HEK293 (cell line): ENCODE data around the gene PAK4.

ENCODE experiments used
- CTCF ChIA-PET: fragments of 350-600 bp; formaldehyde crosslinking; extraction: SDS; loops from one replicate; lab custom pipeline; 2021; ENCODE audit warnings: antibody characterized with exemption; lab: Yijun Ruan, JAX
- POLR2A ChIA-PET: fragments of 300-600 bp; formaldehyde crosslinking; extraction: SDS; loops from one replicate; lab custom pipeline; 2020; ENCODE audit warnings: antibody characterized with exemption, inconsistent platforms; lab: Yijun Ruan, JAX
- H3K27ac ChIP-seq: fragments of 200-500 bp; sonication (Bioruptor generic); 2 replicates; pipeline ENCODE4 v1.5.1; 2014; ENCODE audit warnings: low read depth, low read length, control low read depth, inconsistent platforms; ENCODE audit errors: extremely low read depth
- H3K36me3 ChIP-seq, 2 experiments: fragments of 200-500 bp in 1 of 2; sonication (Bioruptor generic) in 1 of 2; 1 replicate in 1 of 2; 2 replicates in 1 of 2; pipeline ENCODE4 v1.5.1; 2014 to 2017; ENCODE audit warnings: inconsistent platforms in 2 of 2, low read length in 2 of 2; ENCODE audit not compliant: control insufficient read depth in 2 of 2, insufficient read depth in 1 of 2
- H3K4me1 ChIP-seq: fragments of 200-500 bp; sonication (Bioruptor generic); 2 replicates; pipeline ENCODE4 v1.5.1; 2014; ENCODE audit warnings: mild to moderate bottlenecking, low read length, inconsistent platforms; ENCODE audit not compliant: control insufficient read depth, insufficient read depth
- H3K4me3 ChIP-seq: 2 replicates; pipeline ENCODE4 v1.5.1; 2011; ENCODE audit warnings: low read depth, mild to moderate bottlenecking, control low read depth, low read length, moderate library complexity
- H3K9me3 ChIP-seq: fragments of 200-500 bp; sonication (Bioruptor generic); 2 replicates; pipeline ENCODE4 v1.5.1; 2014; ENCODE audit warnings: low read depth, low read length, inconsistent platforms; ENCODE audit not compliant: control insufficient read depth, insufficient read depth
- INSM2 ChIP-seq: fragments of 450-650 bp; formaldehyde crosslinking; IDR thresholded peaks from 2 replicates; pipeline ENCODE4 v1.5.1; 2016; ENCODE audit warnings: missing biosample characterization, missing genetic modification characterization
- KLF1 ChIP-seq: fragments of 450-650 bp; formaldehyde crosslinking; IDR thresholded peaks from 2 replicates; pipeline ENCODE4 v1.5.1; 2016; ENCODE audit warnings: missing biosample characterization, missing genetic modification characterization
- OVOL3 ChIP-seq: fragments of 450-650 bp; formaldehyde crosslinking; IDR thresholded peaks from 2 replicates; pipeline ENCODE4 v1.5.1; 2016; ENCODE audit warnings: missing biosample characterization, missing genetic modification characterization
- SCRT1 ChIP-seq: fragments of 450-650 bp; formaldehyde crosslinking; IDR thresholded peaks from 2 replicates; pipeline ENCODE4 v1.5.1; 2016; ENCODE audit warnings: missing biosample characterization, missing genetic modification characterization, borderline replicate concordance
- SCRT2 ChIP-seq: fragments of 450-650 bp; formaldehyde crosslinking; IDR thresholded peaks from 2 replicates; pipeline ENCODE4 v1.5.1; 2016; ENCODE audit warnings: missing biosample characterization, missing genetic modification characterization
- SETDB1 ChIP-seq: IDR thresholded peaks from one replicate; pipeline ENCODE4 v1.6.1; 2017; ENCODE audit warnings: mild to moderate bottlenecking, low read length, moderate library complexity, mixed read lengths; ENCODE audit not compliant: insufficient read length
- SP7 ChIP-seq: fragments of 450-650 bp; formaldehyde crosslinking; IDR thresholded peaks from 2 replicates; pipeline ENCODE4 v1.5.1; 2016; ENCODE audit warnings: missing biosample characterization, missing genetic modification characterization
- TCF7L2 ChIP-seq: IDR thresholded peaks from 2 replicates; pipeline ENCODE4 v1.6.1; 2011; ENCODE audit warnings: low read depth, mild to moderate bottlenecking, inconsistent platforms, low read length, moderate library complexity, borderline replicate concordance
- TRIM28 ChIP-seq: IDR thresholded peaks from 2 replicates; pipeline ENCODE4 v1.6.1; 2011; ENCODE audit warnings: low read length, control low read depth, borderline replicate concordance
- ZBTB17 ChIP-seq: fragments of 450-650 bp; formaldehyde crosslinking; IDR thresholded peaks from 2 replicates; pipeline ENCODE4 v1.5.1; 2016; ENCODE audit warnings: missing biosample characterization, missing genetic modification characterization
- ZBTB21 ChIP-seq: fragments of 450-650 bp; formaldehyde crosslinking; IDR thresholded peaks from 2 replicates; pipeline ENCODE4 v1.5.1; 2017; ENCODE audit warnings: missing biosample characterization, missing genetic modification characterization
- ZBTB48 ChIP-seq: fragments of 450-650 bp; formaldehyde crosslinking; IDR thresholded peaks from 2 replicates; pipeline ENCODE4 v1.5.1; 2016; ENCODE audit warnings: missing biosample characterization, missing genetic modification characterization
- ZFP41 ChIP-seq: fragments of 450-650 bp; formaldehyde crosslinking; IDR thresholded peaks from 2 replicates; pipeline ENCODE4 v1.5.1; 2016; ENCODE audit warnings: missing biosample characterization, missing genetic modification characterization, borderline replicate concordance
- ZNF302 ChIP-seq: fragments of 450-650 bp; formaldehyde crosslinking; IDR thresholded peaks from 2 replicates; pipeline ENCODE4 v1.5.1; 2016; ENCODE audit warnings: missing biosample characterization, missing genetic modification characterization, low read depth
- ZNF530 ChIP-seq: fragments of 450-650 bp; formaldehyde crosslinking; IDR thresholded peaks from 2 replicates; pipeline ENCODE4 v1.5.1; 2016; ENCODE audit warnings: low read depth, missing biosample characterization, missing genetic modification characterization
- ZNF580 ChIP-seq: fragments of 450-650 bp; formaldehyde crosslinking; IDR thresholded peaks from 2 replicates; pipeline ENCODE4 v1.5.1; 2016; ENCODE audit warnings: missing biosample characterization, missing genetic modification characterization
- ZNF623 ChIP-seq: fragments of 450-650 bp; formaldehyde crosslinking; IDR thresholded peaks from 2 replicates; pipeline ENCODE4 v1.5.1; 2016; ENCODE audit warnings: missing biosample characterization, missing genetic modification characterization
- ZNF664 ChIP-seq: fragments of 450-650 bp; formaldehyde crosslinking; IDR thresholded peaks from 2 replicates; pipeline ENCODE4 v1.5.1; 2016; ENCODE audit warnings: missing biosample characterization, missing genetic modification characterization
- ZNF792 ChIP-seq: fragments of 450-650 bp; formaldehyde crosslinking; IDR thresholded peaks from 2 replicates; pipeline ENCODE4 v1.5.1; 2016; ENCODE audit warnings: missing biosample characterization, missing genetic modification characterization
- TF ChIP-seq, protein P1 (sequence below): fragments of 450-650 bp; formaldehyde crosslinking; IDR thresholded peaks from 2 replicates; pipeline ENCODE4 v1.5.1; 2016; ENCODE audit warnings: missing biosample characterization, missing genetic modification characterization
- TF ChIP-seq, protein P2 (sequence below): fragments of 450-650 bp; formaldehyde crosslinking; IDR thresholded peaks from 2 replicates; pipeline ENCODE4 v1.5.1; 2016; ENCODE audit warnings: missing biosample characterization, missing genetic modification characterization

Gene PAK4

DNA sequence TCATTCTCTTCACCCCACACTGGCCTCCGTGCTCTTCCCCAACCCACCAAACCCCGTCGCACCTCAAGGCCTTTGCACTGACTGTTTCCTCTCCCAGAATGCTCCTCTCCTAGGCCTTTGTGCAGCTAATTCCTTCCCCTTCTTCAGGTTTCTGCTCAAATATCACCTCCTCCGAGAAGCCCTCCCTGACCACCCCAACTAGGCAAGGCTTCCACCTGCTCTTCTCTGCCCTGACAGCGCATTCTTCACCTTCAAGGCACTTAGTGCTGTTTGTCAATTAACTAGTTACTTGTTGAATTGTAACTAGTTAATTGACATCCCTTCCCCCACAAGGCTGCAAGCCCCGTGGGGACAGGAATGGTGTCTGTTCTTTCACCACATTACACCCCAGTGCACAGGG lies 63.4 kb downstream of the PAK4 start:
- Histone ChIP-seq H3K36me3 (no peaks in the 10 kb centered on the region; a peak in 1 of 3 replicates), H3K27ac (no peak overlapping the region), H3K4me3 (no peak overlapping the region), H3K9me3 (no peaks in the 10 kb centered on the region), H3K4me1 (0 out of 2 replicates have a peak, but pooled peaks cover 4% of the 10 kb centered on the region)
- POLR2A ChIA-PET, result no interaction called here
- peak; percentile 71; the same call in 1 of the 2 replicates for TF ChIP-seq ZNF580 (tag by site-specific recombination)
- peak; percentile 54; the same call in 1 of the 2 replicates for TF ChIP-seq SCRT2 (tag by site-specific recombination)
- peak; percentile 25; the same call in 1 of the 2 replicates for TF ChIP-seq SCRT1 (tag by site-specific recombination)
- no peak for TF ChIP-seq OVOL3 (tag by site-specific recombination)
- peak; percentile 38; the same call in 1 of the 2 replicates for TF ChIP-seq ZNF623 (tag by site-specific recombination)
- TF ChIP-seq SP7 (tag by site-specific recombination), result no peak
- CTCF ChIA-PET, result interaction anchor here (0.5 to 3.2 kb wide), 8 partner anchors 18 to 149 kb away, joined by 3 to 39 read pairs (median 4); no protein-coding TSS in a partner anchor

- CTCF ChIA-PET, result interaction anchor here (1.5 to 2.0 kb wide), 2 partner anchors 21 to 69 kb away, joined by 9 to 12 read pairs; no protein-coding TSS in a partner anchor
These were observed 65.2 kb downstream of the PAK4 start for GRCh38 chr19:39190768-39191167.

More at GRCh38 chr19:39190768-39191167, 65.2 kb downstream of the PAK4 start:
- TF ChIP-seq ZFP41 (tag by site-specific recombination) (no peak), ZBTB21 (0 out of 2 replicates have a peak, but pooled peaks have one; percentile 1), INSM2 (tag by site-specific recombination) (no peak), ZNF792 (tag by site-specific recombination) (no peak), ZBTB48 (tag by site-specific recombination) (no peak), SETDB1 (no peak), ZNF664 (tag by site-specific recombination) (no peak), ZNF302 (tag by site-specific recombination) (no peak), TCF7L2 (peak; percentile 34; the same call in 1 of the 2 replicates), KLF1 (no peak), TRIM28 (no peak), ZNF530 (tag by site-specific recombination) (no peak), ZBTB17 (tag by site-specific recombination) (peak; percentile 94)
- TF ChIP-seq, protein P1, sequence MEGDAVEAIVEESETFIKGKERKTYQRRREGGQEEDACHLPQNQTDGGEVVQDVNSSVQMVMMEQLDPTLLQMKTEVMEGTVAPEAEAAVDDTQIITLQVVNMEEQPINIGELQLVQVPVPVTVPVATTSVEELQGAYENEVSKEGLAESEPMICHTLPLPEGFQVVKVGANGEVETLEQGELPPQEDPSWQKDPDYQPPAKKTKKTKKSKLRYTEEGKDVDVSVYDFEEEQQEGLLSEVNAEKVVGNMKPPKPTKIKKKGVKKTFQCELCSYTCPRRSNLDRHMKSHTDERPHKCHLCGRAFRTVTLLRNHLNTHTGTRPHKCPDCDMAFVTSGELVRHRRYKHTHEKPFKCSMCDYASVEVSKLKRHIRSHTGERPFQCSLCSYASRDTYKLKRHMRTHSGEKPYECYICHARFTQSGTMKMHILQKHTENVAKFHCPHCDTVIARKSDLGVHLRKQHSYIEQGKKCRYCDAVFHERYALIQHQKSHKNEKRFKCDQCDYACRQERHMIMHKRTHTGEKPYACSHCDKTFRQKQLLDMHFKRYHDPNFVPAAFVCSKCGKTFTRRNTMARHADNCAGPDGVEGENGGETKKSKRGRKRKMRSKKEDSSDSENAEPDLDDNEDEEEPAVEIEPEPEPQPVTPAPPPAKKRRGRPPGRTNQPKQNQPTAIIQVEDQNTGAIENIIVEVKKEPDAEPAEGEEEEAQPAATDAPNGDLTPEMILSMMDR (tag by site-specific recombination), result no peak
- TF ChIP-seq, protein P2, sequence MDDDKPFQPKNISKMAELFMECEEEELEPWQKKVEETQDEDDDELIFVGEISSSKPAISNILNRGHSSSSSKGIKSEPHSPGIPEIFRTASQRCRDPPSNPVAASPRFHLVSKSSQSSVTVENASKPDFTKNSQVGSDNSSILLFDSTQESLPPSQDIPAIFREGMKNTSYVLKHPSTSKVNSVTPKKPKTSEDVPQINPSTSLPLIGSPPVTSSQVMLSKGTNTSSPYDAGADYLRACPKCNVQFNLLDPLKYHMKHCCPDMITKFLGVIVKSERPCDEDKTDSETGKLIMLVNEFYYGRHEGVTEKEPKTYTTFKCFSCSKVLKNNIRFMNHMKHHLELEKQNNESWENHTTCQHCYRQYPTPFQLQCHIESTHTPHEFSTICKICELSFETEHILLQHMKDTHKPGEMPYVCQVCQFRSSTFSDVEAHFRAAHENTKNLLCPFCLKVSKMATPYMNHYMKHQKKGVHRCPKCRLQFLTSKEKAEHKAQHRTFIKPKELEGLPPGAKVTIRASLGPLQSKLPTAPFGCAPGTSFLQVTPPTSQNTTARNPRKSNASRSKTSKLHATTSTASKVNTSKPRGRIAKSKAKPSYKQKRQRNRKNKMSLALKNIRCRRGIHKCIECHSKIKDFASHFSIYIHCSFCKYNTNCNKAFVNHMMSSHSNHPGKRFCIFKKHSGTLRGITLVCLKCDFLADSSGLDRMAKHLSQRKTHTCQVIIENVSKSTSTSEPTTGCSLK (tag by site-specific recombination), result no peak
- Histone ChIP-seq H3K4me1 (0 out of 2 replicates have a peak, but pooled peaks cover 4% of the 10 kb centered on the region), H3K9me3 (no peaks in the 10 kb centered on the region), H3K36me3 (no peaks in the 10 kb centered on the region), H3K4me3 (no peak overlapping the region), H3K27ac (no peak overlapping the region)
- POLR2A ChIA-PET, result no interaction called here
